ENCODE measurements around the gene NUDT19. TPM values are rescaled to one million over a fixed set of nuclear protein-coding genes. Genes with fewer than 3 reads are reported as not detected.

The NUDT19 gene
- total RNA-seq, 4 donors from 2014 or later: 6.1 to 13.6 (median 9.0) TPM

- WGBS, 2 donors (ENCODE audit: low coverage in 1 of 2): 100% methylated on average over 1 of the region's 22 CpGs; no CpG with 5 or more reads in 1 of the 2 donors
These were observed 28.8 kb downstream of the NUDT19 start for GRCh38 chr19:32720216-32720935.

DNA sequence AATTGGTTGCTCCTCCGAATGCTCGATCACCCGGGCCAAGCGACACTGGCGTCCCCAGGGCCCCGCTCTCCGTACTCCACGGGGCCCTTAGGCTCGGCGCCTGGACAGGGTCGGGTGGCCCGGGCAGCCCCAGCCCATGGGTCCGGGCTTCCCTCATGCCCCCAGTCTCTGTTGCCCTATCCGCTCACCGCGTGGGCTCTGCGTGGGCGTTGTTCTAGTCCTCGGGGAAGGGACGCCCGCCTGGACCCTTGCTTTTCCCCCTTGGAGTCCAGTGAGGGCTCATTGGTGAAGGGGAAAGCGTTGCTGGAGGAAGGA lies 29.3 kb downstream of the NUDT19 start:
- TF ChIP-seq EP300 (IDR thresholded peaks at IDR 0.05): no peak
- TF ChIP-seq POLR2A (IDR thresholded peaks at IDR 0.05): no peak
- no peak for TF ChIP-seq CTCF (IDR thresholded peaks at IDR 0.05)
- no peak for TF ChIP-seq POLR2AphosphoS5 (IDR thresholded peaks at IDR 0.05)
- WGBS, 2 donors (ENCODE audit: low coverage in 1 of 2): no CpG with 5 or more reads among the region's 22 CpGs
- Histone ChIP-seq H3K27me3 (no peaks in the 10 kb centered on the region), H3K27ac (no peak overlapping the region), H3K4me1 (peaks cover 0 to 7% (median 0%) of the 10 kb centered on the region in 3 donors), H3K9me3 (no peaks in the 10 kb centered on the region), H3K36me3 (peaks cover 0 to 12% of the 10 kb centered on the region in 2 donors), H3K4me3 (no peak overlapping the region)
- no peak for ATAC-seq

More at GRCh38 chr19:32720216-32720935, 28.8 kb downstream of the NUDT19 start:
- no peaks in the 10 kb centered on the region for H3K27me3 ChIP-seq
- H3K4me1 ChIP-seq: peaks cover 0 to 7% (median 0%) of the 10 kb centered on the region in 3 donors
- no peak for ATAC-seq
- no peak overlapping the region for H3K4me3 ChIP-seq
- TF ChIP-seq CTCF (IDR thresholded peaks at IDR 0.05): no peak
- no peak for TF ChIP-seq EP300 (IDR thresholded peaks at IDR 0.05)
- no peak for TF ChIP-seq POLR2A (IDR thresholded peaks at IDR 0.05)
- no peak for TF ChIP-seq POLR2AphosphoS5 (IDR thresholded peaks at IDR 0.05)
- H3K36me3 ChIP-seq: peaks cover 0 to 12% of the 10 kb centered on the region in 2 donors
- no peaks in the 10 kb centered on the region for H3K9me3 ChIP-seq
- no peak overlapping the region for H3K27ac ChIP-seq

- no peaks in the 10 kb centered on the region for H3K9me3 ChIP-seq
- TF ChIP-seq EP300 (IDR thresholded peaks at IDR 0.05): no peak
- H3K27ac ChIP-seq: no peak overlapping the region
- H3K4me1 ChIP-seq: no peaks in the 10 kb centered on the region
- no peaks in the 10 kb centered on the region for H3K36me3 ChIP-seq
- H3K4me3 ChIP-seq: no peak overlapping the region
- 50 to 54% methylated on average over 1 to 4 of the region's 4 CpGs for WGBS, 2 donors (ENCODE audit: low coverage in 1 of 2)
- H3K27me3 ChIP-seq: peaks cover 4% of the 10 kb centered on the region
- ATAC-seq: no peak
These were observed 44.3 kb downstream of the NUDT19 start for GRCh38 chr19:32735936-32736335.

- Histone ChIP-seq H3K36me3 (no peaks in the 10 kb centered on the region), H3K4me3 (no peak overlapping the region), H3K9me3 (no peaks in the 10 kb centered on the region), H3K27ac (no peak overlapping the region), H3K27me3 (peaks cover 22% of the 10 kb centered on the region), H3K4me1 (no peaks in the 10 kb centered on the region)
- WGBS, 2 donors (ENCODE audit: low coverage in 1 of 2): 97 to 98% methylated on average over 7 to 9 of the region's 9 CpGs
- TF ChIP-seq POLR2A (IDR thresholded peaks at IDR 0.05): no peak
- TF ChIP-seq POLR2AphosphoS5 (IDR thresholded peaks at IDR 0.05): no peak
- TF ChIP-seq EP300 (IDR thresholded peaks at IDR 0.05): no peak
- no peak for TF ChIP-seq CTCF (IDR thresholded peaks at IDR 0.05)
- ATAC-seq: no peak
These were observed 51.4 kb downstream of the NUDT19 start for GRCh38 chr19:32743021-32743420.

DNA sequence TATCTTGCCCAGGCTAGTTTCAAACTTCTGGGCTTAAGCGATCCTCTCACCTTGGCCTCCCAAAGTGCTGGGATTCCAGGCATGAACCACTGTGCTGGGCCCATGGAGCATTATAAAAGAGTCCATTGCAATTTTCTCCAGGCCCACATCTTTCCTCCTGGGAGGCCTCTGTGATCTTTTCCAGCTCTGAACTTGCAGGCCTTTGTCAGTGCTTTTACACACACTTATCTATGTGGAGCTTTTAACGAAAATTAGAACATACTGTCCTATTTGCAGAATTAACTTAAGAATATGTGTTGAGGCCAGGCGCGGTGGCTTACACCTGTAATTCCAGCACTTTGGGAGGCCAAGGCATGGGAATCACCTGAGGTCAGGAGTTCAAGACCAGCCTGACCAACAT lies 51.8 kb downstream of the NUDT19 start:
- 96 to 100% methylated on average over 2 to 4 of the region's 4 CpGs for WGBS, 2 donors (ENCODE audit: low coverage in 1 of 2)
- H3K27me3 ChIP-seq: peaks cover 26% of the 10 kb centered on the region
- ATAC-seq: no peak
- no peak overlapping the region for H3K27ac ChIP-seq
- no peak for TF ChIP-seq POLR2A (IDR thresholded peaks at IDR 0.05)
- no peak for TF ChIP-seq CTCF (IDR thresholded peaks at IDR 0.05)
- TF ChIP-seq EP300 (IDR thresholded peaks at IDR 0.05): no peak
- no peak for TF ChIP-seq POLR2AphosphoS5 (IDR thresholded peaks at IDR 0.05)
- no peaks in the 10 kb centered on the region for H3K4me1 ChIP-seq
- no peaks in the 10 kb centered on the region for H3K36me3 ChIP-seq
- H3K4me3 ChIP-seq: no peak overlapping the region
- H3K9me3 ChIP-seq: no peaks in the 10 kb centered on the region
